ENCODE results near the gene IL12RB1. TPM values are rescaled to one million over a fixed set of nuclear protein-coding genes. Genes with fewer than 3 reads are reported as not detected.

IL12RB1 gene
- total and polyA plus RNA-seq, 2 of the 13 experiments (the other 11 are each of a cell fraction or from before 2014, with no cell fraction given), result 0.03 to 0.04 TPM

DNA sequence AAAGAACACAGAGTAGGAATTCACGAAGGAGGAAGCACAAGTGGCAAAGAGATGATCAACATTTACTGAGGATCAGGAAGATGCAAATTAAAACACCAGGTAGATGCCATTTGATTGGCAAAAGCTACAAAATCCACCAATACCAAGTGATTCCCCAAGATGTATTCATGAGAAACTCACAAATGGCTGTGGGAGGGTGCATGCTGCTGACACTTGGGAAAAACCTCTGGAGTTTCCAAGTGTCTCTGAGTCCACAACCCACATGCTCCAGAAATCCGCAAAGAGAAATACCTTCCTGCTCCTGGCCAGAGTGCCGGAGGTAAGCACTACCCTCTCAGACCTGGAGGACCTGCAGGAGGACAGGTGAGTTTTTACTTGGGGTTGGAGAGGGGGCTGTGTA, 43.1 kb downstream of the IL12RB1 start (continued):
- no peak for TF ChIP-seq HNRNPUL1 (IDR thresholded peaks at IDR 0.05; ENCODE audit: low read depth, low read length)

DNA sequence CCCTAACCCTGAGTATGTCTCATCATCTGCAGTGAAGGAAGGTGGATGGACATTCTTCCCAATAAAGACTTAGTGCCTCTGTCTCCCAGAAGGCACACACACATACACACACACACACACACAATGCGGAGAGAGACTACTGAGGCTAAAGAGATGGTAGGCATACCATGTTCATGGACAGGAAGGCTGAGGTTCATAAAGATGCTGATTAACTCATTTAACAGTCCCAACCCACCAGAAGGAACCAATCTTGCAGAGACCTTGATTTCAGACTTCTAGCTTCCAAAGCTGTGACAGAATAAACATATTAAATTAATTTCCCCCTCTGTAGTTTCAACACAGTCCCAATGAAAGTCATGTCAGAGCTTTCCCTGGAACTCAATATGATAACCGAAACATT, 45.7 kb downstream of the IL12RB1 start:
- H3K9ac ChIP-seq (ENCODE audit: insufficient read depth, low read depth, low read length), result no peak overlapping the region
- H3K79me2 ChIP-seq (ENCODE audit: insufficient read depth, low read length), result no peaks in the 10 kb centered on the region
- H2AFZ ChIP-seq (ENCODE audit: low read length), result no peak overlapping the region
- no peaks in the 10 kb centered on the region for H3K36me3 ChIP-seq (replicated peaks in 1 of 2; ENCODE audit: control insufficient read depth in 1 of 2, insufficient read depth in 2 of 2, low read length in 2 of 2)
- DNase-seq (ENCODE audit: low spot score) (no peak), FAIRE-seq (no peak), ATAC-seq (no peak)
- peaks cover 12% of the 10 kb centered on the region for H3K4me1 ChIP-seq (ENCODE audit: insufficient read depth, low read length)
- H3K27me3 ChIP-seq (ENCODE audit: control insufficient read depth in 1 of 2, insufficient read depth in 2 of 2, low read length in 2 of 2), result peaks cover 2 to 29% of the 10 kb centered on the region in 2 experiments; a peak in 2 of 5 replicates
- BruUV-seq (replicated peaks), result no TSS peak
- CTCF ChIA-PET (ENCODE audit: low intra/inter-chr PET ratio, low total read pairs), result no interaction called here
- in situ Hi-C loops (cut with HindIII; ENCODE audit: extremely low pct_ligation_motif_present, low pct_unique_long_range_greater_than_20kb) (no loop called here), intact Hi-C loops (cut with micrococcal nuclease; ENCODE audit: unreplicated experiment) (no loop called here)
- H3K27ac ChIP-seq (ENCODE audit: extremely low read length, insufficient read depth, low read length), result no peak overlapping the region
- H4K20me1 ChIP-seq (ENCODE audit: insufficient read depth, low read length), result no peaks in the 10 kb centered on the region
- no peak for TF ChIP-seq ZNF446 (CRISPR knock-in tag; IDR thresholded peaks at IDR 0.05)
- no peak for TF ChIP-seq NKX3-1 (CRISPR knock-in tag; IDR thresholded peaks at IDR 0.05)
- TF ChIP-seq, protein P1, sequence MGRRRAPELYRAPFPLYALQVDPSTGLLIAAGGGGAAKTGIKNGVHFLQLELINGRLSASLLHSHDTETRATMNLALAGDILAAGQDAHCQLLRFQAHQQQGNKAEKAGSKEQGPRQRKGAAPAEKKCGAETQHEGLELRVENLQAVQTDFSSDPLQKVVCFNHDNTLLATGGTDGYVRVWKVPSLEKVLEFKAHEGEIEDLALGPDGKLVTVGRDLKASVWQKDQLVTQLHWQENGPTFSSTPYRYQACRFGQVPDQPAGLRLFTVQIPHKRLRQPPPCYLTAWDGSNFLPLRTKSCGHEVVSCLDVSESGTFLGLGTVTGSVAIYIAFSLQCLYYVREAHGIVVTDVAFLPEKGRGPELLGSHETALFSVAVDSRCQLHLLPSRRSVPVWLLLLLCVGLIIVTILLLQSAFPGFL (CRISPR knock-in tag; IDR thresholded peaks at IDR 0.05), result no peak
- no peak for TF ChIP-seq KDM6A (CRISPR knock-in tag; IDR thresholded peaks at IDR 0.05; ENCODE audit: low read depth)
- TF ChIP-seq SP5 (CRISPR knock-in tag; IDR thresholded peaks at IDR 0.05; ENCODE audit: borderline replicate concordance, low read depth), result no peak
- TF ChIP-seq, protein P2, sequence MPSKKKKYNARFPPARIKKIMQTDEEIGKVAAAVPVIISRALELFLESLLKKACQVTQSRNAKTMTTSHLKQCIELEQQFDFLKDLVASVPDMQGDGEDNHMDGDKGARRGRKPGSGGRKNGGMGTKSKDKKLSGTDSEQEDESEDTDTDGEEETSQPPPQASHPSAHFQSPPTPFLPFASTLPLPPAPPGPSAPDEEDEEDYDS (CRISPR knock-in tag; IDR thresholded peaks at IDR 0.05), result no peak
- TF ChIP-seq, protein P3, sequence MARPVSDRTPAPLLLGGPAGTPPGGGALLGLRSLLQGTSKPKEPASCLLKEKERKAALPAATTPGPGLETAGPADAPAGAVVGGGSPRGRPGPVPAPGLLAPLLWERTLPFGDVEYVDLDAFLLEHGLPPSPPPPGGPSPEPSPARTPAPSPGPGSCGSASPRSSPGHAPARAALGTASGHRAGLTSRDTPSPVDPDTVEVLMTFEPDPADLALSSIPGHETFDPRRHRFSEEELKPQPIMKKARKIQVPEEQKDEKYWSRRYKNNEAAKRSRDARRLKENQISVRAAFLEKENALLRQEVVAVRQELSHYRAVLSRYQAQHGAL (CRISPR knock-in tag; IDR thresholded peaks at IDR 0.05; ENCODE audit: not compliant biosample characterization), result no peak
- TF ChIP-seq NFIC (IDR thresholded peaks at IDR 0.05; ENCODE audit: low read length), result no peak
- TF ChIP-seq, protein P4, sequence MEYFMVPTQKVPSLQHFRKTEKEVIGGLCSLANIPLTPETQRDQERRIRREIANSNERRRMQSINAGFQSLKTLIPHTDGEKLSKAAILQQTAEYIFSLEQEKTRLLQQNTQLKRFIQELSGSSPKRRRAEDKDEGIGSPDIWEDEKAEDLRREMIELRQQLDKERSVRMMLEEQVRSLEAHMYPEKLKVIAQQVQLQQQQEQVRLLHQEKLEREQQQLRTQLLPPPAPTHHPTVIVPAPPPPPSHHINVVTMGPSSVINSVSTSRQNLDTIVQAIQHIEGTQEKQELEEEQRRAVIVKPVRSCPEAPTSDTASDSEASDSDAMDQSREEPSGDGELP (IDR thresholded peaks at IDR 0.05; ENCODE audit: borderline replicate concordance, low read depth), result no peak
- TF ChIP-seq, protein P5, sequence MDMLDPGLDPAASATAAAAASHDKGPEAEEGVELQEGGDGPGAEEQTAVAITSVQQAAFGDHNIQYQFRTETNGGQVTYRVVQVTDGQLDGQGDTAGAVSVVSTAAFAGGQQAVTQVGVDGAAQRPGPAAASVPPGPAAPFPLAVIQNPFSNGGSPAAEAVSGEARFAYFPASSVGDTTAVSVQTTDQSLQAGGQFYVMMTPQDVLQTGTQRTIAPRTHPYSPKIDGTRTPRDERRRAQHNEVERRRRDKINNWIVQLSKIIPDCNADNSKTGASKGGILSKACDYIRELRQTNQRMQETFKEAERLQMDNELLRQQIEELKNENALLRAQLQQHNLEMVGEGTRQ (IDR thresholded peaks at IDR 0.05; ENCODE audit: low read depth, low read length), result no peak
- TF ChIP-seq, protein P5 (CRISPR knock-in tag; IDR thresholded peaks at IDR 0.05; ENCODE audit: borderline replicate concordance), result no peak
- TF ChIP-seq GATAD1 (CRISPR knock-in tag; IDR thresholded peaks at IDR 0.05), result no peak
- no peak for TF ChIP-seq MIER3 (CRISPR knock-in tag; IDR thresholded peaks at IDR 0.05; ENCODE audit: borderline replicate concordance)
- TF ChIP-seq KDM5A (IDR thresholded peaks at IDR 0.05; ENCODE audit: borderline replicate concordance, low read length), result no peak
- TF ChIP-seq HNF4A (CRISPR knock-in tag; IDR thresholded peaks at IDR 0.05), result no peak
- TF ChIP-seq SOX5 (CRISPR knock-in tag; IDR thresholded peaks at IDR 0.05; ENCODE audit: borderline replicate concordance), result no peak
- TF ChIP-seq, protein P6, sequence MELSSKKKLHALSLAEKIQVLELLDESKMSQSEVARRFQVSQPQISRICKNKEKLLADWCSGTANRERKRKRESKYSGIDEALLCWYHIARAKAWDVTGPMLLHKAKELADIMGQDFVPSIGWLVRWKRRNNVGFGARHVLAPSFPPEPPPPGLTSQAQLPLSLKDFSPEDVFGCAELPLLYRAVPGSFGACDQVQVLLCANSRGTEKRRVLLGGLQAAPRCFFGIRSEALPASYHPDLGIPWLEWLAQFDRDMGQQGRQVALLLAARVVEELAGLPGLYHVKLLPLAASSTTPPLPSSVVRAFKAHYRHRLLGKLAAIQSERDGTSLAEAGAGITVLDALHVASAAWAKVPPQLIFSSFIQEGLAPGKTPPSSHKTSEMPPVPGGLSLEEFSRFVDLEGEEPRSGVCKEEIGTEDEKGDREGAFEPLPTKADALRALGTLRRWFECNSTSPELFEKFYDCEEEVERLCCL (CRISPR knock-in tag; IDR thresholded peaks at IDR 0.05; ENCODE audit: borderline replicate concordance), result no peak
- TF ChIP-seq PCBP1 (IDR thresholded peaks at IDR 0.05; ENCODE audit: borderline replicate concordance, low read depth, low read length), result no peak
- no peak overlapping the region for H3K4me2 ChIP-seq (ENCODE audit: low read depth, low read length)
- 3% methylated on average over 2 of the region's 2 CpGs for WGBS (ENCODE audit: low lambda C conversion rate)
- H3K4me3 ChIP-seq (replicated peaks in 1 of 3; ENCODE audit: insufficient read depth in 1 of 3, low read depth in 2 of 3, low read length in 3 of 3), result no peak overlapping the region
- POLR2A ChIA-PET, result no interaction called here
- H3K9me3 ChIP-seq (ENCODE audit: low read length), result peaks cover 5% of the 10 kb centered on the region; the same call in 1 of the 2 replicates
